Gastroesophageal sphincter (tissue), 4 donors: Measurements from ENCODE around the gene PSMG4. TPM values are rescaled to one million over a fixed set of nuclear protein-coding genes. Genes with fewer than 3 reads are reported as not detected.

Experiments
- ATAC-seq: fragments of 150-250 bp; one replicate; pipeline ENCODE4 v1.9.1; 2016; ENCODE audit warnings: mild to moderate bottlenecking, moderate library complexity
- H3K27ac ChIP-seq, 4 donors: fragments of 200-600 bp; sonication (generic) in 3 of 4; 1 replicate in 3 of 4; 2 replicates in 1 of 4; pipeline ENCODE4 v1.5.1; 2016 to 2019
- H3K27me3 ChIP-seq: fragments of 200-600 bp; sonication (generic); one replicate; pipeline ENCODE4 v1.5.1; 2019
- H3K36me3 ChIP-seq, 2 donors: fragments of 200-600 bp; sonication (generic); one replicate each; pipeline ENCODE4 v1.5.1; 2019; ENCODE audit warnings: control low read depth in 1 of 2
- H3K4me1 ChIP-seq, 3 donors: fragments of 200-600 bp; sonication (generic); 1 replicate in 2 of 3; 2 replicates in 1 of 3; pipeline ENCODE4 v1.5.1; 2016 to 2019; ENCODE audit warnings: control low read depth in 2 of 3
- H3K4me3 ChIP-seq, 2 donors: fragments of 200-600 bp; sonication (generic); one replicate each; pipeline ENCODE4 v1.5.1; 2019; ENCODE audit warnings: mild to moderate bottlenecking in 1 of 2, moderate library complexity in 1 of 2
- H3K9me3 ChIP-seq, 3 donors: fragments of 200-600 bp; sonication (generic); one replicate each; pipeline ENCODE4 v1.5.1; 2017 to 2019; ENCODE audit warnings: control low read depth in 2 of 3
- EP300 ChIP-seq: sonication (generic); formaldehyde crosslinking; IDR thresholded peaks from one replicate; pipeline ENCODE4 v1.6.1; 2017; ENCODE audit warnings: antibody characterized with exemption, mild to moderate bottlenecking
- POLR2A ChIP-seq, 2 donors: fragments of 450-650 bp; IDR thresholded peaks; one replicate each; pipeline ENCODE4 v1.6.1; 2017; ENCODE audit warnings: antibody characterized with exemption in 2 of 2, mild to moderate bottlenecking in 2 of 2, moderate library complexity in 1 of 2
- POLR2AphosphoS5 ChIP-seq: sonication (generic); formaldehyde crosslinking; IDR thresholded peaks from one replicate; pipeline ENCODE4 v1.6.1; 2017; ENCODE audit warnings: antibody characterized with exemption
- WGBS, 2 donors: methylation state at CpG; one replicate each; pipeline ENCODE4 v1.1.5; 2018; ENCODE audit warnings: low coverage in 1 of 2; 5-methylcytosine and 5-hydroxymethylcytosine counted together
- total RNA-seq, 4 donors: library from RNA; depleted of rRNA; stranded (reverse); fragments of >200 nt; gene quantifications; one replicate each; pipeline ENCODE4 v1.1.0, GENCODE V29; 2016
- TF ChIP-seq, protein P1 (sequence below), 4 experiments: fragments of 200-600 bp in 2 of 4; fragments of 450-650 bp in 2 of 4; sonication (generic) in 1 of 4; IDR thresholded peaks; one replicate each; pipeline ENCODE4 v1.5.1; 2017 to 2019; ENCODE audit warnings: antibody characterized with exemption in 4 of 4, mild to moderate bottlenecking in 2 of 4, moderate library complexity in 2 of 4

The PSMG4 gene
- total RNA-seq, 4 donors from 2014 or later: 23.6 to 37.8 (median 29.5) TPM

DNA sequence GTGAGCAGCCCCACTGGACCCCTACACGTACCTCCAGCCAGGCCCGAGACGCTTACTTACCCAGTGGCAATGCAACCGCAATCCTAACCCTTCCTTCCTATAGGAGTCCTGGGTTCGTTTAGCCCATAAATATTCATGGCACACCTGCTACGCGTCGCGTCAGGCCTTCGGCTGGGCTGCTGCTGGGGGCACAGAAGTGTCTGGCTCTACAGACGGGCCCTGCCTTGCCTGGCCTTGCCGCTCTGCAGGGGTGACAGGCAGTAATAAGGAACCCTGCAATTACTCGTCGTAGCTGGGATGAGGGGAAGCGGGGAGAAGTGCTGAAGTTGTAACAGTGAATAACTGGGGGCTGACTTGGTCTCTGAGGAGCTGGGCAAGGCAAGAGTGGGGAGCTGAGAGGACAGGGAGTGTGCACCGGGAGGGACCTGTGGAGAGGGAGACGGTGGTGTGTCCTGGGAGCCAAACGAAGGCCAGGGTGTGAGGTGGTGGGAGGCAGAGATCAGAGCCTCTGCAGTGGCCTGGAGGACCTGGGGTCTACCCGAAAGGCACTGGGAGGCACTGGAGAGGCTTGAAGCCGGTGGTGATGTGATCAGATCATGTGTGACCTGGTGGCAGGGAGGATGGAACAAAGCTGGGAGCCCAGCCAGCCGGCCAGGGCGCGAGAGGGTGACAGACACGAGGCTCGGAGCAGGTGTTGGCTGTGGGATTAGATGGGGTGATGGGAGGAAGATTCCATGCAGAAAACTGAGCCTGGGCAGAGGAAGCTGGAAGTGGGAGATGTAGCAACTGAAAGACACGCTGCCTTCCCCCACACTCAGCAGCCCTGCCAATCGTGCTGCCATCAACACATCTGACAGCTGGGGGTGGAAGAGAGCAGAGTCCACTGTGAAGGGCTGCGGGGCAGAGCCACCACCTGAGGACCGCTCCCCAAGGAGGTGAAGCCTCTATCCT lies 36.4 kb downstream of the PSMG4 start:
- H3K27me3 ChIP-seq: no peaks in the 10 kb centered on the region
- no peak for ATAC-seq
- no peak overlapping the region for H3K27ac ChIP-seq
- WGBS, 2 donors: 56 to 57% methylated on average over 9 to 20 of the region's 29 CpGs
- H3K9me3 ChIP-seq: no peaks in the 10 kb centered on the region
- no peak overlapping the region for H3K4me3 ChIP-seq
- TF ChIP-seq POLR2A (IDR thresholded peaks at IDR 0.05) (no peak), EP300 (no peak), POLR2AphosphoS5 (no peak)
- TF ChIP-seq, protein P1, sequence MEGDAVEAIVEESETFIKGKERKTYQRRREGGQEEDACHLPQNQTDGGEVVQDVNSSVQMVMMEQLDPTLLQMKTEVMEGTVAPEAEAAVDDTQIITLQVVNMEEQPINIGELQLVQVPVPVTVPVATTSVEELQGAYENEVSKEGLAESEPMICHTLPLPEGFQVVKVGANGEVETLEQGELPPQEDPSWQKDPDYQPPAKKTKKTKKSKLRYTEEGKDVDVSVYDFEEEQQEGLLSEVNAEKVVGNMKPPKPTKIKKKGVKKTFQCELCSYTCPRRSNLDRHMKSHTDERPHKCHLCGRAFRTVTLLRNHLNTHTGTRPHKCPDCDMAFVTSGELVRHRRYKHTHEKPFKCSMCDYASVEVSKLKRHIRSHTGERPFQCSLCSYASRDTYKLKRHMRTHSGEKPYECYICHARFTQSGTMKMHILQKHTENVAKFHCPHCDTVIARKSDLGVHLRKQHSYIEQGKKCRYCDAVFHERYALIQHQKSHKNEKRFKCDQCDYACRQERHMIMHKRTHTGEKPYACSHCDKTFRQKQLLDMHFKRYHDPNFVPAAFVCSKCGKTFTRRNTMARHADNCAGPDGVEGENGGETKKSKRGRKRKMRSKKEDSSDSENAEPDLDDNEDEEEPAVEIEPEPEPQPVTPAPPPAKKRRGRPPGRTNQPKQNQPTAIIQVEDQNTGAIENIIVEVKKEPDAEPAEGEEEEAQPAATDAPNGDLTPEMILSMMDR (IDR thresholded peaks at IDR 0.05): no peak
- H3K4me1 ChIP-seq: no peaks in the 10 kb centered on the region
- peaks cover 0 to 36% of the 10 kb centered on the region in 2 donors for H3K36me3 ChIP-seq

DNA sequence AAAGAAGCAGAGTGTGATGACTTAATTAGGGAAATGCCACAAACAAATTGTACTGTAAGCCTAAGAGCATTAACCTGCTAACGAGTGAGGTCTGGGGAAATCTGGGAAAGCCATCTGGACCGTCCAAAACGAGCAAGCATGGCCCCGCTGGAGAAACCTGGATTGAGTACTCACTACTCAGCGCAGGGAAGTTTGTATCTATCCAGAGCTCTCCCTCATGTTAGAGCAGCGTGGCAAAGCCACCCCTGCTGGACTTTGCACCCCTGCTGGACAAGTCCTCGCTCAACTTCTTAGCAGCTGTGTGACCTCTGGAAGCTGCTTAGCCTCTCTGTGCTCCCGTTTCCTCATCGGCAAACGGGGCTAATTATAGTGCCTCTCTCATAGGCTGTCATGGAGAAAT lies 37.3 kb downstream of the PSMG4 start:
- Histone ChIP-seq H3K27ac (no peak overlapping the region), H3K36me3 (peaks cover 0 to 30% of the 10 kb centered on the region in 2 donors), H3K9me3 (no peaks in the 10 kb centered on the region), H3K4me1 (no peaks in the 10 kb centered on the region), H3K27me3 (no peaks in the 10 kb centered on the region), H3K4me3 (no peak overlapping the region)
- no peak for ATAC-seq
- WGBS, 2 donors: 84% methylated on average over 6 to 8 of the region's 10 CpGs
- TF ChIP-seq, protein P1 (IDR thresholded peaks at IDR 0.05): no peak
- no peak for TF ChIP-seq EP300
- no peak for TF ChIP-seq POLR2AphosphoS5
- no peak for TF ChIP-seq POLR2A (IDR thresholded peaks at IDR 0.05)

DNA sequence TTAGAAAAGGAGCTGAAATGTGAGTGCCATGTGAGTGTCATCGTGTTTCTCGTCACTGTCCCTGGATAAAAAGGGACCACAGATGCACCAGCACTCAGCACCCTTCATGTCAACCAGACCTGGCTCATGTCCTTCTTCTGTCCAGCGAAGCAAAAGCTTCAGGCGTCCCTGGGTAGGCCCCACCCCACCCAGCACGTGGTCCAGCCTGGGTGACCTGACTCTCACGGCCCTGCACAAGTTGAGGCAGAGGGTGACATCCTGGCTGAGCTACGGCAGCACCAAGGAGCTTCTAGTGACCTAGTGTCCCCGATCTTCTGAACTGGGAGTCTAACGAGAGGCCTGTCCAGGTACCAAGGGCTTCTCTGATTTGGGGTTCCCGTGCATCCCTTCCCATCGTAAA lies 37.8 kb downstream of the PSMG4 start:
- Histone ChIP-seq H3K4me1 (no peaks in the 10 kb centered on the region), H3K36me3 (peaks cover 0 to 30% of the 10 kb centered on the region in 2 donors), H3K9me3 (no peaks in the 10 kb centered on the region), H3K27me3 (no peaks in the 10 kb centered on the region), H3K27ac (no peak overlapping the region), H3K4me3 (no peak overlapping the region)
- ATAC-seq: no peak
- WGBS, 2 donors: 92% methylated on average over 4 of the region's 11 CpGs; no CpG with 5 or more reads in 1 of the 2 donors
- TF ChIP-seq, protein P1 (IDR thresholded peaks at IDR 0.05): no peak
- TF ChIP-seq POLR2A (IDR thresholded peaks at IDR 0.05) (no peak), POLR2AphosphoS5 (no peak), EP300 (no peak)

DNA sequence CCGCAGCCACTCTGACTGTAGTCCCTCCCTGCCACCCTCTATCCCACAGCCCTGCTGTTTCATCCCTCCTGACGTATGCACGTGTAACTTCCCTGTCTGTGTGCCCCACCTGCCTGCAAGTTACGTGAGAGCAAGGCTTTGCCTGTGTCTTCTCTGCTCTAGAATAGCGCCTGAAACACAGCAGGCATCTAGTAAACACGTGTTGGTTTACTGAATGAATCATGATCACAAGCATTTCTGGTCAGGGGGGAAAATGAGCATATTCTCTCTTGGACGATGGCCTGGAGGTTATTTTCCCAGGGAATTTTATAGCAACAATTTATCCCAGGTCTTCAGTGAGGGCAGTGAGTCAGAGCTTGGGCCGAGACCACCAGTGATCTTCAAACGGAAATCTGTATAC lies 38.3 kb downstream of the PSMG4 start:
- H3K36me3 ChIP-seq: peaks cover 0 to 27% of the 10 kb centered on the region in 2 donors
- TF ChIP-seq POLR2AphosphoS5 (no peak), EP300 (no peak), POLR2A (IDR thresholded peaks at IDR 0.05) (no peak)
- TF ChIP-seq, protein P1 (IDR thresholded peaks at IDR 0.05): no peak
- 81 to 82% methylated on average over 2 to 8 of the region's 9 CpGs for WGBS, 2 donors
- no peaks in the 10 kb centered on the region for H3K9me3 ChIP-seq
- no peak overlapping the region for H3K4me3 ChIP-seq
- ATAC-seq: no peak
- H3K4me1 ChIP-seq: no peaks in the 10 kb centered on the region
- no peak overlapping the region for H3K27ac ChIP-seq
- no peaks in the 10 kb centered on the region for H3K27me3 ChIP-seq

DNA sequence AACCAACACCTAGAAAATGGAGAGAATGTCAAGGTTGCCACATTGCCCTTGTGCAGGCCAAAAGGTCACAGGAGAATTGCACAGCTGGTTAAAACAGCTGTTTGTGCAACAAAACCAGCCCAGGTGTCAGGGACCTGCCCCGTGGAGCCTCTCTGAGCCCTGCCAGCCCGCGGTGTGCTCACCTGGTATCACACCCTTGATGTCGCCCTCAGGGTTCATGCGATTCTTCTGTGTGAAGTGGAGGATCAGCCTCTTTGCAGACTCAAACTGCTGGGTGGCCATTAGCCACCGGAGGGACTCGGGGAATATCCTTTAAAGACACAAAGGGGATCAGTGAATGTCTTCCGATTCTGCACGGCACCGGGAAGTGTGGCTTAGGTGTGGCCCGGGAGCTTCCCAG lies 39.2 kb downstream of the PSMG4 start:
- TF ChIP-seq EP300 (no peak), POLR2AphosphoS5 (no peak), POLR2A (IDR thresholded peaks at IDR 0.05) (no peak)
- TF ChIP-seq, protein P1 (IDR thresholded peaks at IDR 0.05): no peak
- no peak for ATAC-seq
- Histone ChIP-seq H3K4me3 (no peak overlapping the region), H3K36me3 (peaks cover 0 to 18% of the 10 kb centered on the region in 2 donors), H3K9me3 (no peaks in the 10 kb centered on the region), H3K27ac (no peak overlapping the region), H3K27me3 (no peaks in the 10 kb centered on the region), H3K4me1 (no peaks in the 10 kb centered on the region)
- WGBS, 2 donors: 69 to 89% methylated on average over 2 to 4 of the region's 11 CpGs
